Breast epithelium (tissue), 4 donors: ENCODE results near the gene ZNF157. TPM values are rescaled to one million over a fixed set of nuclear protein-coding genes. Genes with fewer than 3 reads are reported as not detected.
"Not testable (repeated sequence)": the region's sequence is repeated elsewhere in the genome, so short reads cannot be mapped to it uniquely, and the experiment has no call there.

Experiments
- DNase-seq, 2 donors: peaks; one replicate each; pipeline ENCODE4 v3.0.0-alpha.2; 2019; ENCODE audit warnings: low spot score in 2 of 2
- H3K27ac ChIP-seq, 2 donors: fragments of 200-600 bp; sonication (generic) in 1 of 2; one replicate each; pipeline ENCODE4 v1.5.1; 2016 to 2019; ENCODE audit warnings: mild to moderate bottlenecking in 1 of 2
- H3K27me3 ChIP-seq, 2 donors: fragments of 200-600 bp; sonication (generic) in 1 of 2; one replicate each; pipeline versions ENCODE4 v1.5.1 to v1.6.0; 2017 to 2019; ENCODE audit warnings: control low read depth in 1 of 2, mild to moderate bottlenecking in 1 of 2
- H3K36me3 ChIP-seq: fragments of 200-600 bp; one replicate; pipeline ENCODE4 v1.5.1; 2019
- H3K4me1 ChIP-seq, 2 donors: fragments of 200-600 bp; sonication (generic); one replicate each; pipeline ENCODE4 v1.5.1; 2016 to 2019; ENCODE audit warnings: control low read depth in 1 of 2
- H3K4me3 ChIP-seq, 3 donors: fragments of 200-600 bp; sonication (generic); 1 replicate in 2 of 3; 2 replicates in 1 of 3; pipeline ENCODE4 v1.5.1; 2016 to 2019; ENCODE audit warnings: mild to moderate bottlenecking in 3 of 3, moderate library complexity in 2 of 3
- H3K9me3 ChIP-seq, 2 donors: fragments of 200-600 bp; sonication (generic) in 1 of 2; one replicate each; pipeline ENCODE4 v1.5.1; 2016 to 2019; ENCODE audit warnings: control low read depth in 1 of 2
- POLR2A ChIP-seq: fragments of 450-650 bp; IDR thresholded peaks from one replicate; pipeline ENCODE4 v1.6.1; 2016; ENCODE audit warnings: antibody characterized with exemption, mild to moderate bottlenecking, moderate library complexity
- POLR2AphosphoS5 ChIP-seq, 3 donors: sonication (generic); formaldehyde crosslinking; IDR thresholded peaks; one replicate each; pipeline ENCODE4 v1.6.1; 2017; ENCODE audit warnings: antibody characterized with exemption in 3 of 3
- intact Hi-C: fragments of 100-400 bp; cut with DNase I; formaldehyde crosslinking; loops from one replicate; pipeline ENCODE4 v1.15.1; 2023; ENCODE audit warnings: low total_unique reads
- total RNA-seq, 3 donors: library from RNA; depleted of rRNA; stranded (reverse); fragments of >200 nt; gene quantifications; one replicate each; pipeline ENCODE4 v1.1.0, GENCODE V29; 2016
- TF ChIP-seq, protein P1 (sequence below), 3 donors: fragments of 450-650 bp; IDR thresholded peaks; one replicate each; pipeline ENCODE4 v1.5.1; 2016 to 2017; ENCODE audit warnings: antibody characterized with exemption in 3 of 3, mild to moderate bottlenecking in 3 of 3, moderate library complexity in 3 of 3

ZNF157 gene
- total RNA-seq: under 1 TPM in 2 of 3 donors, not detected in 1; 0.29 to 0.33 TPM

DNA sequence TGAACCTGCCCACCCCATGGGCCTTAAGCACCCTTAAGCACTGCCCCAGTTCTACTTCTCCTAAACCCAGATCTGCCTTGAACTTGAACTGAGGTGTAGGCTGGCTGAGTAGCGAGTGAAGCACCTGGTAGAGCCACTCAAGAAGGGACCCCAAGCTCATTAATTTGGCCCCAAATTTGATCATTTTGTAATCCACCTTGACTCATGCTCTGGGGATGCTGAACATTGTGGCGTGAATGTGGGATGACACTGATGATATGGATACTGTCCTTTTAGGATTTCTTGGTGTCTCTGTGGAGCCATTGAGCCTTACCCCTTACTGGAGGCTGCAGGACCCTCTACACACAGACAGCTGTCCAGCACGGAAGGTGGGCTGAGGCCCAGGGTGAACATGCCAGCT, at the start of gene ZNF157:
TSS of gene ZNF157 (plus strand) at position 301 of the 400 bp plus-strand sequence. CDS start at position 392, 91 bp downstream.
- H3K27ac ChIP-seq: no peak within 1 kb of the TSS
- intact Hi-C loops: no loop called here
- no peak for DNase-seq
- peaks cover 0 to 3% of the 10 kb centered on the region in 2 donors for H3K27me3 ChIP-seq
- H3K4me1 ChIP-seq: no peaks in the 10 kb centered on the region
- TF ChIP-seq POLR2AphosphoS5 (IDR thresholded peaks at IDR 0.05) (no peak), POLR2A (no peak)
- TF ChIP-seq, protein P1, sequence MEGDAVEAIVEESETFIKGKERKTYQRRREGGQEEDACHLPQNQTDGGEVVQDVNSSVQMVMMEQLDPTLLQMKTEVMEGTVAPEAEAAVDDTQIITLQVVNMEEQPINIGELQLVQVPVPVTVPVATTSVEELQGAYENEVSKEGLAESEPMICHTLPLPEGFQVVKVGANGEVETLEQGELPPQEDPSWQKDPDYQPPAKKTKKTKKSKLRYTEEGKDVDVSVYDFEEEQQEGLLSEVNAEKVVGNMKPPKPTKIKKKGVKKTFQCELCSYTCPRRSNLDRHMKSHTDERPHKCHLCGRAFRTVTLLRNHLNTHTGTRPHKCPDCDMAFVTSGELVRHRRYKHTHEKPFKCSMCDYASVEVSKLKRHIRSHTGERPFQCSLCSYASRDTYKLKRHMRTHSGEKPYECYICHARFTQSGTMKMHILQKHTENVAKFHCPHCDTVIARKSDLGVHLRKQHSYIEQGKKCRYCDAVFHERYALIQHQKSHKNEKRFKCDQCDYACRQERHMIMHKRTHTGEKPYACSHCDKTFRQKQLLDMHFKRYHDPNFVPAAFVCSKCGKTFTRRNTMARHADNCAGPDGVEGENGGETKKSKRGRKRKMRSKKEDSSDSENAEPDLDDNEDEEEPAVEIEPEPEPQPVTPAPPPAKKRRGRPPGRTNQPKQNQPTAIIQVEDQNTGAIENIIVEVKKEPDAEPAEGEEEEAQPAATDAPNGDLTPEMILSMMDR (IDR thresholded peaks at IDR 0.05): no peak
- H3K4me3 ChIP-seq: no peak within 1 kb of the TSS
- no peaks in the 10 kb centered on the region for H3K36me3 ChIP-seq
- no peaks in the 10 kb centered on the region for H3K9me3 ChIP-seq

DNA sequence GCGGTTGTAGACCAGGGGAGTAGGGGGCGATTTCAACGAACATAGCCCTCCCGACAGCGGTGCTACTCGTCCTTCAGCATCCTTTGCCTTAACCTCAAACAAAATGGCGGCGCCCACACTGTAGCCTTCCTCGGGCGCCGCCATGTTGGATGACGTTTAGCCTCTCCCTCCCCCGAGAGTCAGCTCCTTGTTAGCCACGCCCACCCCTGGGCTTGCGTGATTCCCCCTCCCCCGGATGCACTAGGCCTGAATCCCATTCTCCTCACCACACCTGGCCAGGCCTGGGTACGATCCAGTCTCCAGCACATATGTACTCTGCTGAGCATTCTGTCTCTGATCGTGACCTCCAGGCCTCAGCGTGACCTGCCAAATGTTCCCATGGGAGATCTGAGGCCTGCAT, 49.0 kb upstream of the ZNF157 start:
- Histone ChIP-seq H3K36me3 (no peaks in the 10 kb centered on the region), H3K27me3 (peaks cover 0 to 33% of the 10 kb centered on the region in 2 donors), H3K9me3 (no peaks in the 10 kb centered on the region), H3K27ac (no peak overlapping the region), H3K4me3 (no peak overlapping the region), H3K4me1 (no peaks in the 10 kb centered on the region)
- peak in 1 of 2 donors; percentile 30 for DNase-seq
- intact Hi-C loops: no loop called here
- TF ChIP-seq, protein P1 (IDR thresholded peaks at IDR 0.05): no peak

- intact Hi-C loops: no loop called here
- no peaks in the 10 kb centered on the region for H3K9me3 ChIP-seq
Observed at GRCh38 chrX:47321823-47322371, 48.5 kb upstream of the ZNF157 start.

DNA sequence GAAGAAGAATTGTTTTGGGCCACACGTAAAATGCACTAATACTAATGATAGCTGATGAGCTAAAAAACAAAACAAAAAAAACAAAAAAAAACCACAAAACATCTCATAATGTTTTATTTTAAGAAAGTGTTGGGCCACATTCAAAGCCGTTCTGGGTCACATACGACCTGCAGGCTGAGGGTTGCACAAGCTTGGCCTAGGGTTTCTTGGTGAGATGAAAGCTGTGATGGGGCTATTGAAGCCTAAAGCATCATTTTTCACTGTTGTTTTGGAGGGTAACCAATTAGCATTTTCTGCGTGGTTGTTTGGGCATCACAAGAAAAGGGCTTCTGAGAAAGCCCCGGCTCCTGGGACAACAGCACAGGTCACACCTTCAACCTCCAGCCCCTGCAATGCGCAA, 42.5 kb upstream of the ZNF157 start:
- no peak overlapping the region for H3K27ac ChIP-seq
- H3K4me3 ChIP-seq: no peak overlapping the region
- peaks cover 0 to 14% of the 10 kb centered on the region in 2 donors for H3K27me3 ChIP-seq
- intact Hi-C loops: no loop called here
- no peak for DNase-seq
- H3K4me1 ChIP-seq: no peaks in the 10 kb centered on the region
- TF ChIP-seq POLR2AphosphoS5 (IDR thresholded peaks at IDR 0.05): no peak
- H3K9me3 ChIP-seq: no peaks in the 10 kb centered on the region
- no peaks in the 10 kb centered on the region for H3K36me3 ChIP-seq

More at GRCh38 chrX:47321823-47322371, 48.5 kb upstream of the ZNF157 start:
- TF ChIP-seq POLR2A: no peak
- TF ChIP-seq POLR2AphosphoS5 (IDR thresholded peaks at IDR 0.05): no peak
- TF ChIP-seq, protein P1 (IDR thresholded peaks at IDR 0.05): no peak
- H3K4me3 ChIP-seq: no peak overlapping the region
- peaks cover 0 to 27% of the 10 kb centered on the region in 2 donors for H3K27me3 ChIP-seq
- H3K4me1 ChIP-seq: no peaks in the 10 kb centered on the region
- DNase-seq: no peak
- H3K27ac ChIP-seq: no peak overlapping the region
- H3K36me3 ChIP-seq: no peaks in the 10 kb centered on the region

DNA sequence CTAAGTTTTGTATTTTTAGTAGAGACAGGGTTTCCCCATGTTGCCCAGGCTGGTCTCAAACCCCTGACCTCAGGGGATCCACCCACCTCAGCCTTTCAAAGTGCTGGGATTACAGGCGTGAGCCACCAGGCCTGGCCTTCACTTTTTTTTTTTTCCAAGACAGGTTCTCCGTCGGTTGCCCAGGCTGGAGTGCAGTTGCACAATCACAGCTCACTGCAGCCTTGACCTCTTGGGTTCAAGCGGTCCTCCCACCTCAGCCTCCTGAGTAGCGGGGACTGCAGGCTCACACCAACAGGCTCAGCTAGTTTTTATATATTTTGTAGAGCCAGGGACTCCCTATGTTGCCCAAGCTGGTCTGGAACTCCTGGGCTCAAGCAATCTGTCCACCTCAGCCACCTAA, 37.6 kb upstream of the ZNF157 start:
- H3K27ac ChIP-seq, intact Hi-C loops, H3K4me1 ChIP-seq, H3K27me3 ChIP-seq, H3K4me3 ChIP-seq, H3K36me3 ChIP-seq, H3K9me3 ChIP-seq, DNase-seq: not testable (repeated sequence)

GRCh38 chrX:47351706-47352105, 18.7 kb upstream of the ZNF157 start:
- Histone ChIP-seq H3K4me3 (no peak overlapping the region), H3K9me3 (no peaks in the 10 kb centered on the region), H3K36me3 (no peaks in the 10 kb centered on the region), H3K27ac (no peak overlapping the region), H3K27me3 (peaks cover 0 to 3% of the 10 kb centered on the region in 2 donors), H3K4me1 (no peaks in the 10 kb centered on the region)
- TF ChIP-seq, protein P1 (IDR thresholded peaks at IDR 0.05): no peak
- intact Hi-C loops: no loop called here
- no peak for DNase-seq
